T-cell (primary cell): Measurements from ENCODE around the gene ANO9. TPM values are rescaled to one million over a fixed set of nuclear protein-coding genes. Genes with fewer than 3 reads are reported as not detected.

Experiments
- ATAC-seq, 4 experiments: fragments of 200-7000 bp in 3 of 4; fragments of 150-1000 bp in 1 of 4; cut with Tn5 transposase; replicated peaks in 1 of 4; 1 replicate in 3 of 4; 2 replicates in 1 of 4; pipeline ENCODE4 v1.10.0; 2021; ENCODE audit warnings: moderate library complexity in 3 of 4, mild to moderate bottlenecking in 2 of 4, moderate number of reproducible peaks in 1 of 4
- CTCF ChIA-PET, 2 donors: fragments of 300-600 bp; sonication (Branson Sonifier 250); formaldehyde crosslinking; loops; one replicate each; lab custom pipeline; 2022; ENCODE audit warnings: antibody characterized with exemption in 2 of 2; lab: Charles Lee
- POLR2A ChIA-PET, 2 donors: fragments of 300-600 bp; sonication (Branson Sonifier 250); formaldehyde crosslinking; loops; one replicate each; lab custom pipeline; 2022; ENCODE audit warnings: antibody characterized with exemption in 2 of 2; lab: Charles Lee
- DNase-seq, 35 experiments: peaks; one replicate each; pipeline versions ENCODE4 v3.0.0 to v3.0.0-alpha.2; 2013 to 2023
- H3K27ac ChIP-seq: one replicate; pipeline ENCODE4 v1.5.1; 2013; ENCODE audit warnings: low read length
- H3K27me3 ChIP-seq, 2 experiments: replicated peaks in 1 of 2; 1 replicate in 1 of 2; 2 replicates in 1 of 2; pipeline versions ENCODE4 v1.6.1 to v1.7.0; 2013; ENCODE audit warnings: low read length in 1 of 2, mixed read lengths in 1 of 2; ENCODE audit not compliant: control insufficient read depth in 2 of 2, insufficient read depth in 2 of 2; ENCODE audit errors: extremely low read depth in 1 of 2
- H3K36me3 ChIP-seq, 2 donors: 1 replicate in 1 of 2; 2 replicates in 1 of 2; pipeline versions ENCODE4 v1.6.1 to v1.7.0; 2013; ENCODE audit warnings: low read length in 1 of 2; ENCODE audit not compliant: control insufficient read depth in 2 of 2, insufficient read depth in 1 of 2; ENCODE audit errors: extremely low read depth in 1 of 2
- H3K4me1 ChIP-seq, 2 experiments: 1 replicate in 1 of 2; 2 replicates in 1 of 2; pipeline versions ENCODE4 v1.6.1 to v1.7.0; 2013; ENCODE audit warnings: low read length in 2 of 2, mixed read lengths in 1 of 2; ENCODE audit not compliant: insufficient read depth in 2 of 2, control insufficient read depth in 1 of 2; ENCODE audit errors: extremely low read depth in 1 of 2
- H3K4me3 ChIP-seq, 2 donors: 1 replicate in 1 of 2; 2 replicates in 1 of 2; pipeline versions ENCODE4 v1.5.1 to v1.7.0; 2013; ENCODE audit warnings: mild to moderate bottlenecking in 2 of 2, low read length in 1 of 2, moderate library complexity in 1 of 2; ENCODE audit not compliant: control insufficient read depth in 1 of 2; ENCODE audit errors: extremely low read depth in 1 of 2
- H3K9me3 ChIP-seq: 2 replicates; pipeline ENCODE4 v1.7.0; 2013
- H3K27ac Mint-ChIP-seq, 2 donors: one replicate each; pipeline ENCODE4 v1.8.0; 2020 to 2021; ENCODE audit warnings: mild to moderate bottlenecking in 2 of 2, mixed read lengths in 2 of 2
- H3K27me3 Mint-ChIP-seq, 2 donors: one replicate each; pipeline ENCODE4 v1.8.0; 2021 to 2022; ENCODE audit warnings: mixed read lengths in 2 of 2
- H3K36me3 Mint-ChIP-seq: one replicate; pipeline ENCODE4 v1.8.0; 2021; ENCODE audit warnings: mixed read lengths
- H3K4me1 Mint-ChIP-seq, 3 donors: one replicate each; pipeline ENCODE4 v1.8.0; 2020 to 2022; ENCODE audit warnings: mixed read lengths in 3 of 3, mild to moderate bottlenecking in 1 of 3
- H3K4me3 Mint-ChIP-seq, 3 donors: one replicate each; pipeline ENCODE4 v1.8.0; 2020 to 2022; ENCODE audit warnings: mild to moderate bottlenecking in 3 of 3, mixed read lengths in 3 of 3, moderate library complexity in 3 of 3
- H3K9me3 Mint-ChIP-seq, 3 donors: one replicate each; pipeline ENCODE4 v1.8.0; 2020 to 2022; ENCODE audit warnings: mixed read lengths in 3 of 3
- WGBS: methylation state at CpG from one replicate; pipeline ENCODE4 v1.1.5; 2013; ENCODE audit warnings: missing lambda C conversion rate; ENCODE audit not compliant: insufficient coverage; 5-methylcytosine and 5-hydroxymethylcytosine counted together
- total RNA-seq, 35 experiments: library from RNA in 6 of 35; stranded (reverse) in 6 of 35; fragments of 120-200 nt in 1 of 35; gene quantifications; one replicate each; pipeline versions ENCODE4 v1.2.1 to v1.2.4 and lab custom pipeline; 2013 to 2026

The ANO9 gene
- total RNA-seq, 5 donors from 2014 or later (not counting 1 experiment from before 2014, with no cell fraction given), result 103 to 128 (median 120) TPM

DNA sequence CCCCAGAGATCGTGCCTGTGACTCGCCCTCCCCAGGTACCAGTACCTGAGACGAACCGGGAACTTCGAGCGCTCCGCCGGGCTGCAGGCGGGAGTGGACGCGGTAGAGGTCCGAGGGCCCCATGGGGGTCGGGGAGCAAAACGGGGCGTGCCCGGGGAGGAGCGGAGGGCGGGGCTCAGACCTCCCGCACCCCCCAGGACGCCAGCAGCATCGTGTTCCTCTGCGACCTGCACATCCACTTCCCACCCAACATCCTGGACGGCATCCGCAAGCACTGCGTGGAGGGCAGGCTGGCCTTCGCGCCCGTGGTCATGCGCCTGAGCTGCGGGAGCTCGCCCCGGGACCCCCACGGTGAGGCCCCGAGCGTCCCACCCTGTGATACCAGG, 61.7 kb downstream of the ANO9 start:
- Histone ChIP-seq H3K27me3 (peaks cover 0 to 48% of the 10 kb centered on the region in 2 experiments), H3K27ac (no peak overlapping the region), H3K4me3 (no peak overlapping the region), H3K9me3 (no peaks in the 10 kb centered on the region), H3K4me1 (peaks cover 0 to 9% of the 10 kb centered on the region in 2 experiments), H3K36me3 (no peaks in the 10 kb centered on the region)
- CTCF ChIA-PET, result no interaction called here
- ATAC-seq (no peak), DNase-seq (no peak)
- 95% methylated on average over 26 of the region's 35 CpGs for WGBS
- peaks cover 0 to 3% (median 3%) of the 10 kb centered on the region in 3 donors for H3K4me1 Mint-ChIP-seq
- H3K36me3 Mint-ChIP-seq, result no peaks in the 10 kb centered on the region
- H3K4me3 Mint-ChIP-seq, result no peak overlapping the region
- peaks cover 8 to 13% of the 10 kb centered on the region in 2 donors for H3K27me3 Mint-ChIP-seq
- H3K27ac Mint-ChIP-seq, result no peak overlapping the region
- H3K9me3 Mint-ChIP-seq, result no peaks in the 10 kb centered on the region
- POLR2A ChIA-PET, result no interaction called here

DNA sequence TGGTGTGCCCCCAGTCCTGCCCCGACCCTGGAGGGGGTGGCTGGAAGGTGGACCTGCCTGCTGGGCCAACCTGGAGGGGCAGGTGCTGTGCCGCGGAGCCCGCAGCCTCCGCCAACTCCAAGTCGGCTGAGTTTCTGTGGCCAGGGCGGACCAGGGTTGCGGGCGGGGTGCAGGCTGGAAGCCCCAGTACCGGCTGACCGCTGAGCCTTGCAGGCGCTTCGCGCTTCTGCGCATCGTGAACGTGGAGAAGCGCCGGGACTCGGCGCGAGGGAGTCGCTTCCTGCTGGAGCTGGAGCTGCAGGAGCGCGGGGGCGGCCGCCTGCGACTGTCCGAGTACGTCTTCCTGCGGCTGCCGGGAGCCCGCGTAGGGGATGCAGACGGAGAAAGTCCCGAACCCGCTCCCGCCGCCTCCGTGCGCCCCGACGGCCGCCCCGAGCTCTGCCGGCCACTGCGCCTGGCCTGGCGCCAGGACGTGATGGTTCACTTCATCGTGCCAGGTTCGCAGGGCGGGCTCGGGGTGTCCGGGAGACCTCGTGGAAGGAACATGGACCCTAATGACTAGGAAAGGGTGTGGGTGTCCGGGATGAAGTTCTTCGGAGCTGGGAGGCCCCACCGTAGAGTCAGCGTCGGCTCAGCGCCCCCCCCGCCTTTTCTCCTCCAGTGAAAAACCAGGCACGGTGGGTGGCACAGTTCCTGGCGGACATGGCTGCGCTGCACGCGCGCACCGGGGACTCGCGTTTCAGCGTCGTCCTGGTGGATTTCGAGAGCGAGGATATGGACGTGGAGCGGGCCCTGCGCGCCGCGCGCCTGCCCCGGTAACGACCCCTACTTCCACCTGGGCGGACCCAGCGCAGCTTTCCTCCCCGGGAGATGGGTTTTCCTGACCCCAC, 62.4 kb downstream of the ANO9 start:
- H3K4me1 ChIP-seq, result peaks cover 0 to 9% of the 10 kb centered on the region in 2 experiments
- H3K4me3 ChIP-seq, result no peak overlapping the region
- no peaks in the 10 kb centered on the region for H3K9me3 ChIP-seq
- ChIA-PET POLR2A (no interaction called here), CTCF (no interaction called here)
- H3K27ac ChIP-seq, result no peak overlapping the region
- H3K36me3 ChIP-seq, result no peaks in the 10 kb centered on the region
- Mint-ChIP-seq H3K9me3 (no peaks in the 10 kb centered on the region), H3K36me3 (no peaks in the 10 kb centered on the region), H3K4me3 (no peak overlapping the region), H3K4me1 (peaks cover 0 to 3% (median 3%) of the 10 kb centered on the region in 3 donors), H3K27me3 (peaks cover 8 to 13% of the 10 kb centered on the region in 2 donors), H3K27ac (no peak overlapping the region)
- no peak for ATAC-seq
- 91% methylated on average over 78 of the region's 87 CpGs for WGBS
- no peak for DNase-seq
- H3K27me3 ChIP-seq, result peaks cover 0 to 48% of the 10 kb centered on the region in 2 experiments

DNA sequence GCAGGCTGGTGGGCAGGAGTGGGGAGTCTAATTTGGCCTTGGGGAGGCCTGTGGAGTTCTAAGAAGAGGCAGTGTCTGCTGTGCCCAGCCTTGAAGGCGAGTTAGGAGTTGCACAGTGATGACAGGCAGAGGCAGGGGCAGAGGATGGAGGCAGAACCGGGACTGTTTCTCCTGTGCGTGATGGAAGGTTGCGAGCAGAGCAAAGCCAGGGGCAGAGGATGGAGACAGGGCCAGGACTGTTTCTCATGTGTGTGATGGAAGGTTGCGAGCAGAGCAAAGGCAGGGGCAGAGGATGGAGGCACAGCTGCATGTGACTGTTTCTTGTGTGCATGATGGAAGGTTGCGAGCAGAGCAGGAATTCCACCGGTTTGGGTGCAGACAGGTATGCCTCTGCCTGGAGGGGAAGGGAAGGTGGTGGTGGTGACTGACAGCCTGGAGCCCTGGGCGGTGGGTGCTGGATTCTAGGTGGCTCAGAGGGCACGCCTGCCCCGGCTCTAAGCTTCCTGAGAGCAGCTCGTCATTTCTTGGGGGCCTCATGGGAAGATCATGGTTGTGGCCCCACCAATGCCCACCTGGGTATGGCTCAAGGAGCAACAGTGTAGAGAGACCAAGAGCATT, 63.8 kb downstream of the ANO9 start:
- H3K4me3 ChIP-seq, result no peak overlapping the region
- 86% methylated on average over 10 of the region's 11 CpGs for WGBS
- CTCF ChIA-PET, result no interaction called here
- Mint-ChIP-seq H3K36me3 (no peaks in the 10 kb centered on the region), H3K4me3 (no peak overlapping the region), H3K27me3 (peaks cover 5 to 8% of the 10 kb centered on the region in 2 donors), H3K27ac (no peak overlapping the region), H3K4me1 (peaks cover 0 to 7% (median 3%) of the 10 kb centered on the region in 3 donors), H3K9me3 (no peaks in the 10 kb centered on the region)
- no peak for ATAC-seq
- H3K9me3 ChIP-seq, result no peaks in the 10 kb centered on the region
- POLR2A ChIA-PET, result interaction anchor here in 1 of 2 donors (0.6 kb wide), 1 partner anchor 88 kb away, joined by 6 read pairs; no protein-coding TSS in a partner anchor
- no peaks in the 10 kb centered on the region for H3K36me3 ChIP-seq
- H3K27ac ChIP-seq, result no peak overlapping the region
- H3K4me1 ChIP-seq, result peaks cover 0 to 9% of the 10 kb centered on the region in 2 experiments
- no peak for DNase-seq
- H3K27me3 ChIP-seq, result peaks cover 0 to 41% of the 10 kb centered on the region in 2 experiments

DNA sequence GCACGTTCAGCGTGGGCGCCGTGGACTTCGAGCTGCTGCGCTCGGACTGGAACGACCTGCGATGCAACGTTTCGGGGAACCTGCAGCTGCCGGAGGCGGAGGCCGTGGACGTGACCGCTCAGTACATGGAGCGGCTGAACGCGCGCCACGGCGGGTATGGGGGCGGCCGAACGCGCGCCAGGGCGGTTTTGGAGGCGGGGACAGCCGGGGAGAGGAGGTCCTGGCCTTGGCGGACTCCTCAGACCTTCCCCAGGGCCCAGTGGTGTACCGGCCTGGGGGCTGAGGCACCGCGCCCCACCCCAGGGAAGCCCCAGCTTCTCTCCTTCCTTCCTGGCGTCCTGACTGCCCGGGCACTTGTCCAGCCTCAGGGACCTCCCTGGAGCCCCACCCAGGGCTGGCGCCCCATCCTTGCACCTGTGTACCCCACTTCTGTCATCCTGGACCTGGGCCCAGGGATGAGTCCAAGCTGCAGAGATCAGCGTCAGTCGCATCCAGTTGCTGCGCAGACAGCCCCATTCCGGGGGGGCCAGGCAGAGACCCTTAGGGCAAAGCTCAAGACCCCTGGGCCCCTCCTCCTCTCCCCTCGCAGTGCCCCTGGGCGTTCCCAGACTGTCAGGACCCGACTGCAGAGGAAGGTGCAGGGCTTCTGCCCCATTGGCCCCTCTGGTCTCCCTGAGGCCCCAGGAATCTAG, 64.5 kb downstream of the ANO9 start:
- DNase-seq (no peak), ATAC-seq (no peak)
- Histone ChIP-seq H3K27ac (no peak overlapping the region), H3K9me3 (no peaks in the 10 kb centered on the region), H3K36me3 (no peaks in the 10 kb centered on the region), H3K4me3 (no peak overlapping the region), H3K4me1 (peaks cover 0 to 8% of the 10 kb centered on the region in 2 experiments), H3K27me3 (peaks cover 0 to 40% of the 10 kb centered on the region in 2 experiments)
- Mint-ChIP-seq H3K36me3 (no peaks in the 10 kb centered on the region), H3K27ac (no peak overlapping the region), H3K27me3 (peaks cover 4 to 7% of the 10 kb centered on the region in 2 donors), H3K9me3 (no peaks in the 10 kb centered on the region), H3K4me1 (peaks cover 0 to 7% (median 3%) of the 10 kb centered on the region in 3 donors), H3K4me3 (no peak overlapping the region)
- ChIA-PET POLR2A (no interaction called here), CTCF (no interaction called here)
- 94% methylated on average over 19 of the region's 44 CpGs for WGBS

DNA sequence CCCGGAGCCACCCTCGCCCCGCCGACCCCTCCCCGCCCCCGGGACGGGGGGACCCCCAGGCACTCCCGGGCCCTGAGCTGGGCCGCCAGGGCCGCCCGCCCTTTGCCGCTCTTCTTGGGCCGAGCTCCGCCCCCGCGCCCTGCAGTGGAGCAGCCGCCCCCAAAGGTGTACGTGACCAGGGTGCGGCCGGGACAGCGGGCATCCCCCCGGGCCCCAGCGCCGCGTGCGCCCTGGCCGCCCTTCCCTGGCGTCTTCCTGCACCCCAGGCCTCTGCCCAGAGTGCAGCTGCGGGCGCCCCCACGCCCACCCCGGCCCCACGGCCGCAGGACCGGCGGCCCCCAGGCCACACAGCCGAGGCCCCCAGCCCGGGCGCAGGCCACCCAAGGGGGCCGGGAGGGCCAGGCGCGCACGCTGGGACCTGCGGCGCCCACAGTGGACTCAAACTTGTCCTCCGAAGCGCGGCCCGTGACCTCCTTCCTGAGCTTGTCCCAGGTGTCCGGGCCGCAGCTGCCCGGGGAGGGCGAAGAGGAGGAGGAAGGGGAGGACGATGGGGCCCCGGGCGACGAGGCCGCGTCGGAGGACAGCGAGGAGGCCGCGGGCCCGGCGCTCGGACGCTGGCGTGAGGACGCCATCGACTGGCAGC, 65.2 kb downstream of the ANO9 start:
- peaks cover 3 to 4% of the 10 kb centered on the region in 2 donors for H3K27me3 Mint-ChIP-seq
- no peaks in the 10 kb centered on the region for H3K9me3 ChIP-seq
- no peak for ATAC-seq
- H3K27me3 ChIP-seq, result peaks cover 0 to 40% of the 10 kb centered on the region in 2 experiments
- POLR2A ChIA-PET, result no interaction called here
- H3K36me3 ChIP-seq, result no peaks in the 10 kb centered on the region
- no peak for DNase-seq
- H3K27ac ChIP-seq, result no peak overlapping the region
- peaks cover 0 to 3% (median 0%) of the 10 kb centered on the region in 3 donors for H3K4me1 Mint-ChIP-seq
- 95% methylated on average over 52 of the region's 70 CpGs for WGBS
- no peak overlapping the region for H3K4me3 ChIP-seq
- H3K27ac Mint-ChIP-seq, result no peak overlapping the region
- no peaks in the 10 kb centered on the region for H3K9me3 Mint-ChIP-seq
- peaks cover 0 to 2% of the 10 kb centered on the region in 2 experiments for H3K4me1 ChIP-seq
- CTCF ChIA-PET, result interaction anchor here in 1 of 2 donors (0.6 kb wide), 1 partner anchor 386 kb away, joined by 5 read pairs; no protein-coding TSS in a partner anchor
- H3K36me3 Mint-ChIP-seq, result no peaks in the 10 kb centered on the region
- no peak overlapping the region for H3K4me3 Mint-ChIP-seq
